HG02970 (cell line): ENCODE measurements around the gene CCDC14.
"Not testable (repeated sequence)": the region's sequence is repeated elsewhere in the genome, so short reads cannot be mapped to it uniquely, and the experiment has no call there.

ENCODE experiments used
- ATAC-seq: cut with Tn5 transposase; IDR thresholded peaks from one replicate; pipeline ENCODE4 v1.9.1; 2021; ENCODE audit warnings: mild to moderate bottlenecking, moderate library complexity, moderate number of reproducible peaks; ENCODE audit not compliant: unreplicated experiment, low FRiP score

Gene CCDC14

GRCh38 chr3:123919353-123919752 is 41.7 kb downstream of the CCDC14 start:
- ATAC-seq, result no peak

GRCh38 chr3:123914829-123915228 is 46.2 kb downstream of the CCDC14 start:
- no peak for ATAC-seq

GRCh38 chr3:123909785-123910184 is 51.2 kb downstream of the CCDC14 start:
- ATAC-seq, result no peak

GRCh38 chr3:123907720-123908119 is 53.3 kb downstream of the CCDC14 start:
- ATAC-seq, result no peak

GRCh38 chr3:123899300-123899865 is 61.6 kb downstream of the CCDC14 start:
- ATAC-seq, result no peak

GRCh38 chr3:123893012-123893411 is 68.0 kb downstream of the CCDC14 start:
- ATAC-seq, result no peak

- no peak for ATAC-seq
These were observed 68.8 kb downstream of the CCDC14 start for GRCh38 chr3:123892195-123892594.

- ATAC-seq, result not testable (repeated sequence)
These were observed 70.0 kb downstream of the CCDC14 start for GRCh38 chr3:123890991-123891390.

- ATAC-seq, result not testable (repeated sequence)
These were observed 70.9 kb downstream of the CCDC14 start for GRCh38 chr3:123890162-123890561.

GRCh38 chr3:123884993-123885392 is 76.0 kb downstream of the CCDC14 start:
- no peak for ATAC-seq

GRCh38 chr3:123884203-123884831 is 76.7 kb downstream of the CCDC14 start, which contains the start of gene MYLK:
TSS of gene MYLK (minus strand) at chr3:123884332. CDS start at chr3:123793841, 90,491 bp downstream.
- no peak for ATAC-seq

- no peak for ATAC-seq
These were observed 77.3 kb downstream of the CCDC14 start for GRCh38 chr3:123883701-123884202.

GRCh38 chr3:123883111-123883510 is 77.9 kb downstream of the CCDC14 start:
- ATAC-seq, result no peak

GRCh38 chr3:123881771-123882170 is 79.3 kb downstream of the CCDC14 start:
- ATAC-seq, result no peak

- ATAC-seq, result no peak
These were observed 79.9 kb downstream of the CCDC14 start for GRCh38 chr3:123880998-123881561.

- no peak for ATAC-seq
These were observed 82.2 kb downstream of the CCDC14 start for GRCh38 chr3:123878807-123879206.

GRCh38 chr3:123877965-123878364 is 83.1 kb downstream of the CCDC14 start:
- ATAC-seq, result no peak

GRCh38 chr3:123877466-123877865 is 83.6 kb downstream of the CCDC14 start:
- ATAC-seq, result no peak

GRCh38 chr3:123876858-123877257 is 84.2 kb downstream of the CCDC14 start:
- ATAC-seq, result no peak

- ATAC-seq, result no peak
These were observed 88.4 kb downstream of the CCDC14 start for GRCh38 chr3:123872621-123873020.

GRCh38 chr3:123871946-123872345 is 89.1 kb downstream of the CCDC14 start:
- no peak for ATAC-seq

GRCh38 chr3:123870033-123870432 is 91.0 kb downstream of the CCDC14 start:
- no peak for ATAC-seq
